Measurements from ENCODE around the gene ARTN. TPM values are rescaled to one million over a fixed set of nuclear protein-coding genes. Genes with fewer than 3 reads are reported as not detected.
A peak's percentile ranks its signal among the peaks of the same experiment; 100 is the strongest.

The ARTN gene
- total RNA-seq, 1 donor from 2014 or later = not detected

GRCh38 chr1:43970502-43970901 lies 36.9 kb downstream of the ARTN start:
- DNase-seq (ENCODE audit: low read depth in 2 of 2) = no peak

DNA sequence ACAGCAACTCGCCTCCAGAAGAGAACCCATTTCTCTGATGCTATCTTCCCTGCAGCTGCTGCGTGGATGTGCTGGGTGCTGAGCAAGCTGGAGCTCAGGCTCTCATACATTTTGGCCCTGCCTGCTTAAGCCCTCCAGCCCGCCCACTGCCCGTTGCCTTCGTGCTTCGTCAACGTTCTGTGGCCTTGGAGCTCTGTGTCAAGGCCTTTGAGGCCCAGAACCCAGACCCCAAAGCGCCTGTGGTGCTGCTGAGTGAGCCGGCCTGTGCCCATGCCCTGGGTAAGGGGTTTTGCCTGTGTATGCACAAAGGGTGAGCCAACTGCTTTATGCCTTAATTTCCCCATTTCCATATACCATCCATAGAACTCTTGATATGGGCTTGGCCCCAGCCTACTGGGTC lies 37.3 kb downstream of the ARTN start:
- DNase-seq (ENCODE audit: low read depth in 2 of 2) = no peak

DNA sequence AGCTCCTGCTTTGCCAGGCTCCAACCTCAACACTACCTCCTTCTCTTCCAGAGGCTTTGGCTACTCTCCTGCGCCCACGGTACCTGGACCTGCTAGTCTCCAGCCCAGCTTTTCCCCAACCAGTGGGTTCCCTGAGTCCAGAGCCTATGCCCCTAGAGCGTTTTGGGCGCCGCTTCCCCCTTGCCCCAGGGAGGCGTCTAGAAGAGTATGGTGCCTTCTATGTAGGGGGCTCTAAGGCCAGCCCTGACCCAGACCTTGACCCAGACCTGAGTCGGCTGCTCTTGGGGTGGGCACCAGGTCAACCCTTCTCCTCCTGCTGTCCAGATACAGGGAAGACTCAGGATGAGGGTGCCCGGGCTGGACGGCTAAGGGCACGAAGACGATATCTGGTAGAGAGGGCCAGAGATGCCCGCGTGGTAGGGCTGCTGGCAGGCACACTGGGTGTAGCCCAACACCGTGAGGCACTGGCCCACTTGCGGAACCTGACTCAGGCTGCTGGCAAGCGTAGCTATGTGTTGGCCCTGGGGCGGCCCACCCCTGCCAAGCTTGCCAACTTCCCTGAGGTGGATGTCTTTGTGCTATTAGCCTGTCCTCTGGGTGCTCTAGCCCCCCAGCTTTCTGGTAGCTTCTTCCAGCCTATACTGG lies 37.9 kb downstream of the ARTN start:
- no peak for DNase-seq (ENCODE audit: low read depth in 2 of 2)

GRCh38 chr1:43973981-43974442 lies 40.4 kb downstream of the ARTN start:
- no peak for DNase-seq (ENCODE audit: low read depth in 2 of 2)

DNA sequence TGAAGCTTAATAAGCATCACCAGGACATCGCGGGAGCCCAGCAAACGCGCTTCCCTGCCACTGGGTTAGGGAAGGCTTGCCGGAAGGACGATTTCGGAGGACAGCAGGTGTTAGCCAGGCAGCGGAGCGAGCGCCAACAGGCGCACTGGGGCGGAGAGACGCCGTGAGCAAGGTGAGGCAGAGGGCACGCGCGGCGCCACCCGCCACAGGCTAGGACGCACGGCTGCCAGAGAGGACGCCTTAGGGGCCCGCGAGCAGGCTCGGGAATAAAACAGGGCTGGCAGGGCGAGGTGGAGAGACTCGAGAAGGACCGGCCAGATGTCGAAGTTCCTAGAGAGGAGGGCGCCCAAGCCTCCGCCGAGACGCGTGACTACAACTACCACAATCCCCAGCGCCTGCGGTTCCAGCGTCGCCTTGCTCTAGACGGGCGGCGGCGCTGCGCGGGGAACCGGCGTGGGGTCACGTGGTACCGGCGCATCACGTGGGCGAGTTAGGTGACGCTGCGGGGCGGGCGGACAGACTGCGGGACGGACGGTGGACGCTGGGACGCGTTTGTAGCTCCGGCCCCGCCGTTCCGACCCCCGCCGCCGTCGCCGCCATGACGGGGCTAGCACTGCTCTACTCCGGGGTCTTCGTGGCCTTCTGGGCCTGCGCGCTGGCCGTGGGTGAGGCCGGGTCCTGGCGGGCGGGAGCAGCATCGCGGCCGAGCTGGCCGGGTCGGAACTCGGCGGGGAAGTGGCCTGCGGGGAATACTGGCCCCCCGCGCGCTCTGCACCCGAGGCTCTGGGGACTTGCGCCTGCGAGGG lies 41.0 kb downstream of the ARTN start, which contains the start of gene ATP6V0B:
ATP6V0B (plus strand) TSS at position 518 of the 806 bp plus-strand sequence; CDS start at position 599, 81 bp downstream.
- peak; percentile 78 to 94 for DNase-seq (ENCODE audit: low read depth in 2 of 2)

GRCh38 chr1:43975249-43975961 lies 41.8 kb downstream of the ARTN start:
- peak in 1 of 2 donors; percentile 33 for DNase-seq (ENCODE audit: low read depth in 2 of 2)

- no peak for DNase-seq (ENCODE audit: low read depth in 2 of 2)
These were observed 42.4 kb downstream of the ARTN start for GRCh38 chr1:43976045-43976444.

- DNase-seq (ENCODE audit: low read depth in 2 of 2) = no peak
These were observed 43.3 kb downstream of the ARTN start for GRCh38 chr1:43976890-43977289.

GRCh38 chr1:43977376-43978263 lies 44.0 kb downstream of the ARTN start:
- DNase-seq (ENCODE audit: low read depth in 2 of 2) = no peak

- DNase-seq (ENCODE audit: low read depth in 2 of 2) = no peak
These were observed 44.6 kb downstream of the ARTN start for GRCh38 chr1:43978264-43978550.

DNA sequence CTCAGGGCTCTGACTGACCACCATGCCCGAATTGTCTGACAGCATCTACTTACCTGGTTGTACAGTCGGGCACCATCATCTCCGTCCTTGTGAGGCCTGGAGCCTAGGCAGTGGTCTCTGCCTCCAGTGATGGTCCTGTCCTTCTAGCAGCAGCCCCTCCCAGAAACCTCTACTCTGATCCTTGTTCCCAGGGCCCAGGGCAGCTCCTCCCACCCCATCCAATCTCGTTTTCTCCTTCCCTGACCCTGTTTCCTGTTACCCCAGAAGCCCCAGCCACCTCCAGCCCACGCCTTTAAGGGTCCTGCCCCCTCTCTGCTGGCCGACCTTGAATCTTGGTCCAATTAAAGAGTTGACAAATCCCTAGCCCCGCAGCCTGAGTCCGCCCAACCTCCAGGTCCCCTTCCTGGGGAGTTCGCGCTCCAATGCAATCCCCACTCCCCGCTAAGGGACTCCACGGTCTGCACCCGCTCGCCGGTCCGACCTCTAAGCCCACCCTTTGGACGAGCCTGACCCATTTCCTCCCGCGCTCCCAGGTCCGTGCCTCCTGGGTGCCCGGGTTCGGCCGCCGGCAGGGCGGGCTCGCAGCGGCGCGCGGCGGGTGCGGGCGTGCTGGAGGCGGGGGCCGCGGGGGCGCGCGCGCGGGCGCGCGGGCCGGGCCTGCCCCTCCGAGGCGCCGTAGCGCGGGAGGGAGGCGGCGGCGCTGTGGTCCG lies 45.1 kb downstream of the ARTN start, which contains the start of gene B4GALT2:
B4GALT2 (plus strand) TSS at position 660 of the 710 bp plus-strand sequence. CDS start 1,951 bp downstream, outside the sequence.
- DNase-seq (ENCODE audit: low read depth in 2 of 2) = peak in 1 of 2 donors; percentile 46

- DNase-seq (ENCODE audit: low read depth in 2 of 2) = no peak
These were observed 45.6 kb downstream of the ARTN start for GRCh38 chr1:43979261-43979527.

DNA sequence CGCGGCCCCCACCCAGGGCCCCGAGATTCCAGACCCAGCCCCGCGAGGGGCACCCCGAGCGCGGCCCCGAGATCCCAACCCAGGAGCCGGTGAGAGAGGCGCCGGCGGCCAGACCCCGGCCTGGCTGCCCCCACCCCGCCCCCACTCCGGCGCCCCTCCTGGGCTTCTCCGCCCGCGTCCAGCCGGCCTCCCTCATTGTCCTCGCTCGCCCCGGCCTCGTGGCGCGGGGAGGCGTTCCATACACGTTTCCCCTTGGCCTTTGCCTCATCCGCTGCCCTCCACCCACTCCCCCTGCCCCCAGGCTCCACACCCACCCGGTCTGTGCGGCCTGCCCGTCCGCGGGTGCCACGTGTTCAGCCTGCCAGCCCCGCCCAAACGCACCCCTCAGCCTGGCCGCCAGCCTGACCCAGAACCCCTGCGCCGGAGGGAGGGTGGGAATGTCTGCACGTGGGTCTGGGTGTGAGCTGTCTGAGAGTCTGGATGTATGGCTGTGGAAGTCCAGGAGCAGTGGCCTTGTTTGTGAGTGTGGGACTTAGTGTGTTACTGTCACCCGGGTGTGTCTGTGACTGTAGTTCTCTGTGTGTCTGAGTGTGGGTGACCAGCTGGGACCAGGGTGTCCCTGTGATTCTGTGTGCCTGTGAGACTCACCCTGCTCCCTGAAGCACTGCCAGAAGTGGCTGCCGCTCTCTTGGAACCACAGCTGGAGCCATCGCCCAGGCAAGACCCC lies 46.1 kb downstream of the ARTN start:
- DNase-seq (ENCODE audit: low read depth in 2 of 2) = peak in 1 of 2 donors; percentile 66

DNA sequence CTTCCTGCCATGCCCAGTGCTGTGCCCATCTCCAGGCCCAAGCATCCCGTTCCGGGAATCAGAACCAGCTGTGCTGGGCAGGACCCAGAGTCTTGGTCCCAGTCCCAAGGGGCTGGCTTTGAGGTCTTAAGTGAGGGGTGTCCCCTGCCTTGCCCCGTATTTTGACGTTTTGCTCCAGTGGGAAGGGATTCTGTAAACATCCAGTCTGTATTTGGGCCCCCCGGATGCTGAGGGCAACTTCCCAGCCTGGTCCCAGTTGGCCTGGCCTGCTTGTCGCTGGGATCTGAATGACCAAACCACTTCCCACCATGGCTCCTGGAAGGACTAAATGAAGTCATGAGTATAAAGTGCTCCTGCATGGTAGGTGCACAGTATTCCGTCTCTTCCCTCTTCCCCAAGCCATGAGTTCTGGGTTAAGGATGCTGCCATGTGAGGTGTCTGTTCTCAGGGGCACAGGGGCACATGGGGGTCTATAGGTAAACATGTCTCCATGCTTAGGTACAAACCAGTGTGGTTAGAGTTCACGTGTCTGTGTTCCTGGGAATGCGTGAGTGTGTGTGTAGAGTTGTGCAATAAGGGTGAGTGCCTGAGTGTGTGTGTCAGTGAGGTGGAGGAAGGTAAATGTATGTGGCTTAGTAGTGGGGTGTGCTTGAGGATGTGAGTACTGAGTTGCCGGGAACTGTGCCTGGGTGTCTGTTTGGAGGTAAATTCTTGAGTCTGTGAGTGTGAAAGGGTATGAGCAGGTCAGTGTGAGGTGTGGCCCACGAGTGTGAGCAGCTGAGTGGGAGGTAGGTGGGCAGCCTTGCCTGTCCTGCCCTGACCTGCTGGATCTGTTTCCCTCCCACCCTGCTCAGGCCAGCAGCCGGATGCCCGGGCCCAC lies 46.9 kb downstream of the ARTN start:
- no peak for DNase-seq (ENCODE audit: low read depth in 2 of 2)

DNA sequence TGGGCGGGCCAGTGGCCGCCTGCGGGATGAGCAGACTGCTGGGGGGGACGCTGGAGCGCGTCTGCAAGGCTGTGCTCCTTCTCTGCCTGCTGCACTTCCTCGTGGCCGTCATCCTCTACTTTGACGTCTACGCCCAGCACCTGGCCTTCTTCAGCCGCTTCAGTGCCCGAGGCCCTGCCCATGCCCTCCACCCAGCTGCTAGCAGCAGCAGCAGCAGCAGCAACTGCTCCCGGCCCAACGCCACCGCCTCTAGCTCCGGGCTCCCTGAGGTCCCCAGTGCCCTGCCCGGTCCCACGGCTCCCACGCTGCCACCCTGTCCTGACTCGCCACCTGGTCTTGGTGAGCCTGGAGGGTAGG lies 47.5 kb downstream of the ARTN start:
- DNase-seq (ENCODE audit: low read depth in 2 of 2) = no peak

GRCh38 chr1:43981636-43982035 lies 48.0 kb downstream of the ARTN start:
- no peak for DNase-seq (ENCODE audit: low read depth in 2 of 2)

DNA sequence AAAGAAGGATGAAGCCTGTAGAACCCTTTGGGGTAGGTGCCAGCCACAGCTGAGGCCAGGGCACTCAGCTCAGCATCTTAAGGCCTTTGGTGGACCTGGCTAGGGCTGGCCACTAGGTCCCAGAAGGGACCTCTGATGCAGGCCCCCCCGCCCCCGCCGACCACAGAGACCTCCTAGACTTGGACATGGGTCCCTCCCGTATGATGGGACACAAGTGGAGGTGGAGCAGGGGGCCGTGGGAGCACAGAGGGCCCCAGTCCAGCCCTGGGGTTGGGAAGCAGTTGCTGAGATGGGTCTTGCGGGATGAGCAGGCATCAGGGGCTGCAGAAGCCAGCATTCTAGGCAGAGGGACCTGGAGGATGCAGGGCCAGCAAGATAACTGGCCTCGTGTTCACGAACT lies 48.6 kb downstream of the ARTN start:
- no peak for DNase-seq (ENCODE audit: low read depth in 2 of 2)

- DNase-seq (ENCODE audit: low read depth in 2 of 2) = no peak
These were observed 49.2 kb downstream of the ARTN start for GRCh38 chr1:43982808-43983207.

DNA sequence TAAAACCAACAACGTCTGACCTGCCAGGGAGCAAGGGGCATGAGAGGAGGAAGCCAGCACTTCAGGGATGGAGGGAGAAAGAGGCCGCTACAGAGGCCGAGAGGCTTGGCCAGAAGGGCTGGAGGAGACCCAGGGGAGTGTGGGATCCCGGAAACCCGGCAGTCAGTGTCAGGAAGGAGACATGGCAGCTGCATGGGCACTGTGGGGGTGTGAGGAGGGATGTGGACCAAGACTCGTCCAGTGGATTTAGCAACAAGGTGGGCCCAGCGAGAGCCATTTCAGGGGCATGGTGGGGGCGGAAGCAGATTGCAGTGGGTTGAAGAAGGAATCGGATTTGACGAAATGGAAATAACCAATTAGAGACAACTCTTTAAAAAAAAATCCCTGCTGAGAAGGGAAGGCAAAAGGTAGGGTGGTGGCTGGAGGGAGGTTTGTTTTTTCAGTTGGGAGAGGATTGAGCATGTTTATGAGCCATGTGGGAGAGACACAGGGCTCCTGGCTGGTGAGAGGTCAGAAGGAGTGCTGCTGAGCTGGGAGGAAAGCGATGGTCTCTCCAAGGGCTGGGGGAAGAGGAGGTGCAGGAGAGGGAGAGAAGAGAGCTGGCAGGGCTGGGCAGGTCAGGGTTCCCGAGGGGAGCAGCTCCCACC lies 49.8 kb downstream of the ARTN start:
- DNase-seq (ENCODE audit: low read depth in 2 of 2) = no peak
